Esophagus squamous epithelium (tissue), 5 donors: ENCODE measurements around the gene SRP68. TPM values are rescaled to one million over a fixed set of nuclear protein-coding genes. Genes with fewer than 3 reads are reported as not detected.
A peak's percentile ranks its signal among the peaks of the same experiment; 100 is the strongest.

Experiments
- DNase-seq: peaks from one replicate; lab custom pipeline; 2025; lab: John Stamatoyannopoulos, UW
- H3K27ac ChIP-seq, 4 donors: fragments of 200-600 bp; sonication (generic); one replicate each; pipeline ENCODE4 v1.5.1; 2016 to 2019; ENCODE audit warnings: mild to moderate bottlenecking in 1 of 4
- H3K27me3 ChIP-seq, 4 donors: fragments of 200-600 bp; sonication (generic); 1 replicate in 3 of 4; 2 replicates in 1 of 4; pipeline versions ENCODE4 v1.5.1 to v1.6.0; 2017 to 2021; ENCODE audit warnings: antibody characterized with exemption in 1 of 4
- H3K36me3 ChIP-seq, 3 donors: fragments of 200-600 bp; sonication (generic); one replicate each; pipeline ENCODE4 v1.5.1; 2016 to 2019
- H3K4me1 ChIP-seq, 3 donors: fragments of 200-600 bp; sonication (generic); one replicate each; pipeline ENCODE4 v1.5.1; 2017 to 2019
- H3K4me3 ChIP-seq, 4 donors: fragments of 200-600 bp; sonication (generic); 1 replicate in 3 of 4; 2 replicates in 1 of 4; pipeline ENCODE4 v1.5.1; 2016 to 2019; ENCODE audit warnings: mild to moderate bottlenecking in 2 of 4, moderate library complexity in 1 of 4
- H3K9me3 ChIP-seq, 3 donors: fragments of 200-600 bp; sonication (generic); one replicate each; pipeline ENCODE4 v1.5.1; 2016 to 2019
- POLR2A ChIP-seq, 4 donors: fragments of 450-650 bp; IDR thresholded peaks; one replicate each; pipeline ENCODE4 v1.6.1; 2017; ENCODE audit warnings: antibody characterized with exemption in 4 of 4, mild to moderate bottlenecking in 4 of 4, moderate library complexity in 3 of 4
- WGBS, 2 donors: methylation state at CpG; one replicate each; pipeline ENCODE4 v1.1.5; 2018; 5-methylcytosine and 5-hydroxymethylcytosine counted together
- intact Hi-C: fragments of 100-400 bp; cut with DNase I; formaldehyde crosslinking; loops from one replicate; pipeline ENCODE4 v1.15.0; 2022
- total RNA-seq, 4 donors: library from RNA; depleted of rRNA; stranded (reverse); fragments of >200 nt; gene quantifications; one replicate each; pipeline ENCODE4 v1.1.0, GENCODE V29; 2016
- TF ChIP-seq, protein P1 (sequence below), 6 experiments: fragments of 450-650 bp in 4 of 6; fragments of 200-600 bp in 2 of 6; sonication (generic) in 2 of 6; IDR thresholded peaks; one replicate each; pipeline ENCODE4 v1.5.1; 2016 to 2019; ENCODE audit warnings: antibody characterized with exemption in 6 of 6, mild to moderate bottlenecking in 4 of 6, moderate library complexity in 4 of 6
- donor health status: DM: yes; HTN: yes; CAD: no.

SRP68 gene
- total RNA-seq, 4 donors from 2014 or later: 40.6 to 78.0 (median 52.7) TPM

DNA sequence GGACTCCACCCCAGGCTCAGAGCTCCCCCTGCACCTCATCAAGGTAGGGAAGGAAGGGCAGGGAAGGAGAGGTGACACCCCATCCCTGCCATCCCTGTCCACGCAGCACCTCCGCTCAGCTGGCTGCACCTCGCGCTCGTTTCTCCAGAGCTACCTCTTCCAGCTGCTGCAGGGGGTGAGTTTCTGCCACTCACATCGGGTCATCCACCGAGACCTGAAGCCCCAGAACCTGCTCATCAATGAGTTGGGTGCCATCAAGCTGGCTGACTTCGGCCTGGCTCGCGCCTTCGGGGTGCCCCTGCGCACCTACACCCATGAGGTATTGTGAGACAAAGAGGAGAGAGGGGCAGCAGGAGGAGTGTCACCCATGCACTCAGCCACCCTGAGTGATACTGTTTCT, 70.2 kb downstream of the SRP68 start:
- intact Hi-C loops: no loop called here
- Histone ChIP-seq H3K27me3 (no peaks in the 10 kb centered on the region), H3K4me1 (peaks cover 7 to 43% (median 17%) of the 10 kb centered on the region in 3 donors), H3K27ac (no peak overlapping the region), H3K4me3 (no peak overlapping the region), H3K36me3 (peaks cover 0 to 60% (median 0%) of the 10 kb centered on the region in 3 donors), H3K9me3 (no peaks in the 10 kb centered on the region)
- no peak for DNase-seq
- TF ChIP-seq, protein P1, sequence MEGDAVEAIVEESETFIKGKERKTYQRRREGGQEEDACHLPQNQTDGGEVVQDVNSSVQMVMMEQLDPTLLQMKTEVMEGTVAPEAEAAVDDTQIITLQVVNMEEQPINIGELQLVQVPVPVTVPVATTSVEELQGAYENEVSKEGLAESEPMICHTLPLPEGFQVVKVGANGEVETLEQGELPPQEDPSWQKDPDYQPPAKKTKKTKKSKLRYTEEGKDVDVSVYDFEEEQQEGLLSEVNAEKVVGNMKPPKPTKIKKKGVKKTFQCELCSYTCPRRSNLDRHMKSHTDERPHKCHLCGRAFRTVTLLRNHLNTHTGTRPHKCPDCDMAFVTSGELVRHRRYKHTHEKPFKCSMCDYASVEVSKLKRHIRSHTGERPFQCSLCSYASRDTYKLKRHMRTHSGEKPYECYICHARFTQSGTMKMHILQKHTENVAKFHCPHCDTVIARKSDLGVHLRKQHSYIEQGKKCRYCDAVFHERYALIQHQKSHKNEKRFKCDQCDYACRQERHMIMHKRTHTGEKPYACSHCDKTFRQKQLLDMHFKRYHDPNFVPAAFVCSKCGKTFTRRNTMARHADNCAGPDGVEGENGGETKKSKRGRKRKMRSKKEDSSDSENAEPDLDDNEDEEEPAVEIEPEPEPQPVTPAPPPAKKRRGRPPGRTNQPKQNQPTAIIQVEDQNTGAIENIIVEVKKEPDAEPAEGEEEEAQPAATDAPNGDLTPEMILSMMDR (IDR thresholded peaks at IDR 0.05): no peak
- no peak for TF ChIP-seq POLR2A (IDR thresholded peaks at IDR 0.05)
- 92 to 100% methylated on average over 6 of the region's 12 CpGs for WGBS, 2 donors

DNA sequence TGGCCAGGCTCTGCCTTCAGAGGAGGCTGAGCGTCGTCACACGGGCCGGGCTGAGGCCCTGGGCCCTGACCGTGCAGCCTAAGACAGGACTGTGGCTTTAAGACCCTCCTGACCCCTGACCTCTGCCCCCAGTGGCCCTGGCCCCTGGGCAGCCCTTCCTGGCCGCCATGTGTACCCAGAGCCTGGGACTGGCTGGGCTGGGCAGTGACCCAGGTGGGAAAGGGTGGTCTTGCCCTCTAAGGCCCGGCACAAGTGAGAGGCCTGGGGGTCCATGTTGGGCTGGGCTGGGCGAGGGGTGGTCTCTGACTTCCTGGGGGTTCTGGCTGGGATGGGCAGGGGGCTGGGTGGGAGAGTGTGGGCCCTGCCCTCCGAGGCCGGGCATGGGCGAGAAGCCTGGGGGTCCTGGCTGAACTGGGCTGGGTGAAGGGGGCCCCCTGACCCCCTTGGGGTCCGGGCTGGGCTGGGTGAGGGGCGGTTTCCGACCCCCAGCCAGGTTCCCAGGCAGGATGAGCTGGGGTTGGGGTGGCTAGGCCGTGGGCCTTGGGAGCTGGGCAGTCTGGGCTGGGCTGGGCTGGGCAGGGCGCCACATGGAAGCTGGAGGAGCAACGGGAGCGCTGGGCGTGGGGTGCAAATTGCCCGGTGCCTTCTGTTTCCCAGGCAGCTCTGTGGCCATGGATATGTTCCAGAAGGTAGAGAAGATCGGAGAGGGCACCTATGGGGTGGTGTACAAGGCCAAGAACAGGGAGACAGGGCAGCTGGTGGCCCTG, 71.4 kb downstream of the SRP68 start, which contains the start of gene CDK3:
CDK3 (plus strand) TSS at position 101 of the 767 bp plus-strand sequence; CDS start at position 672, 571 bp downstream.
- 40 to 53% methylated on average over 5 of the region's 21 CpGs for WGBS, 2 donors
- peak within 1 kb of the TSS in 3 of 4 donors; percentile 35 to 46 (median 38) for H3K27ac ChIP-seq
- H3K9me3 ChIP-seq: no peaks in the 10 kb centered on the region
- intact Hi-C loops: no loop called here
- no peak within 1 kb of the TSS for H3K4me3 ChIP-seq
- no peak for TF ChIP-seq POLR2A (IDR thresholded peaks at IDR 0.05)
- TF ChIP-seq, protein P1 (IDR thresholded peaks at IDR 0.05): no peak
- no peak for DNase-seq
- H3K36me3 ChIP-seq: peaks cover 0 to 49% (median 0%) of the 10 kb centered on the region in 3 donors
- peaks cover 11 to 53% (median 26%) of the 10 kb centered on the region in 3 donors for H3K4me1 ChIP-seq
- H3K27me3 ChIP-seq: no peaks in the 10 kb centered on the region

DNA sequence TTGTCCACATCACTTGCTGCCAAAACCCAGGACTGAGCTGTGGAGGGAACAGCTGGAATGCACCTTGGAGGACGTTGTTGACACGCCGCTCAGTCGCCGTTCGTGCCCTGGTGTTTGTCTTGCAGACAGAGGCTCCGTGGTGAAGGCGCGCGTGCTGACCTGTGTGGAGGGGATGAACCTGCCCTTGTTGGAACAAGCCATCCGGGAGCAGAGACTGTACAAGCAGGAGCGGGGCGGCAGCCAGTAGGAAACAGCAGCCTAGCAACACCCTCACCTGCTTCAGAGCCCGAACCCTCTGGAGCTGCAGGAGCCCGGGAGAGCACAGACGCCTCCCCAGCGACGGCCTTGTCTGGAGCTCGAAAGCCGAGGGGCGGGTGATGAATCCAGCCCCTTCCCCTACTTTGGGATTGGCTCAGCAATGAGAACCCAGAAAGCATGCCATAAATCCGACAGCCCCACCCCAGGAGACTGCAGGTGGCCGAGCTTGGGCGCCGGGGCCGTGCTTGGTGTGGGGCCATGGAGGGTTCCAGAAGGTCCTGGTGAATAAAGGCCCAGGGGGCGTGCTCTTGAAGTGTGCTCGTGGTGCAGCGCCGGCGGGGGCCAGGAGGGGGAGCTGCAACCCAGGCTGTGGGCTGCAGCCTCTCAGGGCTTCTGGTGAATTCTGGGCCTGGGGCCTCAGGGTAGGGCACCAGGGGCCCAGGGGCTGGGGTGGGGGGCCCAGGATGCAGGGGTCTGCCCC, 72.1 kb downstream of the SRP68 start:
- Histone ChIP-seq H3K4me1 (peaks cover 11 to 46% (median 26%) of the 10 kb centered on the region in 3 donors), H3K4me3 (no peak overlapping the region), H3K27me3 (no peaks in the 10 kb centered on the region), H3K9me3 (no peaks in the 10 kb centered on the region), H3K36me3 (peaks cover 0 to 49% (median 0%) of the 10 kb centered on the region in 3 donors), H3K27ac (peak overlapping the region in 3 of 4 donors; percentile 35 to 46 (median 38))
- 13 to 33% methylated on average over 3 to 6 of the region's 31 CpGs for WGBS, 2 donors
- no peak for TF ChIP-seq POLR2A (IDR thresholded peaks at IDR 0.05)
- TF ChIP-seq, protein P1 (IDR thresholded peaks at IDR 0.05): peak; percentile 25 to 79 (median 64)
- intact Hi-C loops: no loop called here
- DNase-seq: no peak

DNA sequence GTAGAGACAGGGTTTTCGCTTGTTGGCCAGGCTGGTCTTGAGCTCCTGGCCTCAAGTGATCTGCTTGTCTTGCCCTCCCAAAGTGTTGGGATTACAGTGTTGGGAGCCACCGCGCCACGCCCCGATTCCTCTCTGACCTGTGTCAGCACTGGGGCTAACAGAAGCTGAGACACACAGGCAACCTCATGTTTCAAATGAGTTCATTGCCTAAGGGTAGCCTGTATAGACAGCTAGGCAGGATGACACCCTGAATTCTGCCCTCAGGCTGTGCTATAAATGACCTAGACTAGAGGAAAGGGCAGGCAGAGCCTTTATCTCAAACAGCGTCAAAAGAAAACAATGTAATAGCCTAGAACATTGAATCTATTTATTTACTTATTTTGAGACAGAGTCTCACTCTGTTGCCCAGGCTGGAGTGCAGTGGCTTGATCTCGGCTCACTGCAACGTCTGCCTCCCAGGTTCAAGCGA, 74.0 kb downstream of the SRP68 start:
- Histone ChIP-seq H3K4me1 (peaks cover 11 to 44% (median 26%) of the 10 kb centered on the region in 3 donors), H3K36me3 (peaks cover 0 to 49% (median 0%) of the 10 kb centered on the region in 3 donors), H3K27ac (peak overlapping the region in 2 of 4 donors; percentile 74 to 76), H3K27me3 (no peaks in the 10 kb centered on the region), H3K9me3 (no peaks in the 10 kb centered on the region), H3K4me3 (no peak overlapping the region)
- TF ChIP-seq, protein P1 (IDR thresholded peaks at IDR 0.05): no peak
- TF ChIP-seq POLR2A (IDR thresholded peaks at IDR 0.05): no peak
- no peak for DNase-seq
- intact Hi-C loops: no loop called here
- 87 to 90% methylated on average over 6 to 7 of the region's 9 CpGs for WGBS, 2 donors
